Measurements from ENCODE around the gene FIGNL1. TPM values are rescaled to one million over a fixed set of nuclear protein-coding genes. Genes with fewer than 3 reads are reported as not detected.

FIGNL1 gene
- total RNA-seq, 1 experiment from 2014 or later: 27.8 TPM

DNA sequence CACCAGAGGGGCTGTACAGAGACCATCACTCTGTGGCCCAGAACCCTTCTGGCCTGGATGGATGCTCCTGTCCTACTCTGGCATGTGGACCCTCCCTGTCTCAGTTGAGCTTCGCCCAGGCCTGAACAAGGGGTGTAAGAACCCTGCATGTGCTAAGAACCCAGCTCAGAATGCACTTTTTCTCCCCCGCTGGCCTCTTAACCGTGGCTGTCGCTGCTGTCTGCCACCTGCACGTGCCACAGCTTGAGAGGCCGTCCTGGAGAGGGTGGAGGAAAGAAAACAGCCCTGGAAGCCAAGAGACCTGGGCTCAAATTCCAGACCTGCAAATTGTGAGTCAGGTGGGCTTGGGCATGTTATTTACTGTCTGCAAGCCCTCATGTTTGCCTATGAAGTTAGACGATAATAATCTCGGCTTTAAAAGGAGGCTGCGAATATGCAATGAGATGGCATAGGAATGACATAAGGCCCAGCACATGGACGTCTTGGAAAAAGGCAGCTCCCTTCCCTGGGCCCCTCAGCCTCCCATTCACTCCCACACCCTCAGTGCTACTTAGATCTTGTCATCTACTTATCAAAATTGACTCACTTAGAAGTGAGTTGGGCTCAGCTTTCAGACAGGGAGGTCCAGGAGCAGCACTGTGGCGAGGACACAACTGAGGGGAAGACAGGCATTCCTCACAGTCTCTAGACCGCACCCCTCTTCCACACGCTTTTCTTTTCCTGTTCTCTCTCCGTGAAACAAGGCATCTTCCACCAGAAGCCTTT is 31.4 kb downstream of the FIGNL1 start:
- no peaks in the 10 kb centered on the region for H3K9me2 ChIP-seq (replicated peaks; ENCODE audit: insufficient read depth, low read length)
- no peaks in the 10 kb centered on the region for H4K20me1 ChIP-seq (ENCODE audit: insufficient read depth, low read depth, low read length)
- no peaks in the 10 kb centered on the region for H3K27me3 ChIP-seq (ENCODE audit: low read length)
- H3K9ac ChIP-seq (ENCODE audit: low read length): no peak overlapping the region
- H3K4me2 ChIP-seq (ENCODE audit: low read depth, low read length, poor library complexity, severe bottlenecking): no peak overlapping the region
- no peaks in the 10 kb centered on the region for H3K9me3 ChIP-seq (ENCODE audit: low read length)
- DNase-seq: no peak
- no peak overlapping the region for H3K4me3 ChIP-seq (ENCODE audit: low read length)
- no peak overlapping the region for H3K27ac ChIP-seq (ENCODE audit: low read length)
- peaks cover 18% of the 10 kb centered on the region for H3K4me1 ChIP-seq (ENCODE audit: low read length)
- H2AFZ ChIP-seq (ENCODE audit: low read length): no peak overlapping the region
- no peaks in the 10 kb centered on the region for H3K79me2 ChIP-seq (ENCODE audit: low read length)
- H3K36me3 ChIP-seq (ENCODE audit: insufficient read depth, low read length): no peaks in the 10 kb centered on the region

DNA sequence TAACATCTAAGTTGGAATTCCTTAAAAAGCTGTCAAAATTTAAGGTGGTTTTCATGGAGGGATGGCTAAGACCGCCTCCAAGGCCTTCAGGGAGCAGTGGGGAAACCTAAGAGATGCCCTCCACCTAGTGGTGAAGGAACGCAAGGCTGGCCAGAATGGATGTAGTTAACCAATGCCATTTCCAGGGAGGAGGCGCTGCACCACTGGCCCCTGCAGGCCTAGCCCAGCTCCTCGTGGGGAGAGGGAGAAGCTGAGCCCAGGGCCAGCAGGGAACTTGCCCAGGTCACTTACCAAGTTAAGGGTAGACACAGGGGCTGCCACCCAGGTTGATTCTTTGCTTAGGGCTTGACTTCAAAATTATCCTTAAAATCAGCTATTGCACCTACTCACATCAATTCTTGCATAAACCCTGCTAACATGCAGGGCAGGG is 32.0 kb downstream of the FIGNL1 start:
- H3K4me1 ChIP-seq (ENCODE audit: low read length): peaks cover 20% of the 10 kb centered on the region
- no peak overlapping the region for H3K9ac ChIP-seq (ENCODE audit: low read length)
- H3K36me3 ChIP-seq (ENCODE audit: insufficient read depth, low read length): no peaks in the 10 kb centered on the region
- DNase-seq: peak; percentile 90
- H4K20me1 ChIP-seq (ENCODE audit: insufficient read depth, low read depth, low read length): no peaks in the 10 kb centered on the region
- H3K4me3 ChIP-seq (ENCODE audit: low read length): no peak overlapping the region
- no peaks in the 10 kb centered on the region for H3K27me3 ChIP-seq (ENCODE audit: low read length)
- H3K4me2 ChIP-seq (ENCODE audit: low read depth, low read length, poor library complexity, severe bottlenecking): no peak overlapping the region
- no peaks in the 10 kb centered on the region for H3K79me2 ChIP-seq (ENCODE audit: low read length)
- no peak overlapping the region for H3K27ac ChIP-seq (ENCODE audit: low read length)
- no peaks in the 10 kb centered on the region for H3K9me3 ChIP-seq (ENCODE audit: low read length)
- H2AFZ ChIP-seq (ENCODE audit: low read length): no peak overlapping the region
- no peaks in the 10 kb centered on the region for H3K9me2 ChIP-seq (replicated peaks; ENCODE audit: insufficient read depth, low read length)

DNA sequence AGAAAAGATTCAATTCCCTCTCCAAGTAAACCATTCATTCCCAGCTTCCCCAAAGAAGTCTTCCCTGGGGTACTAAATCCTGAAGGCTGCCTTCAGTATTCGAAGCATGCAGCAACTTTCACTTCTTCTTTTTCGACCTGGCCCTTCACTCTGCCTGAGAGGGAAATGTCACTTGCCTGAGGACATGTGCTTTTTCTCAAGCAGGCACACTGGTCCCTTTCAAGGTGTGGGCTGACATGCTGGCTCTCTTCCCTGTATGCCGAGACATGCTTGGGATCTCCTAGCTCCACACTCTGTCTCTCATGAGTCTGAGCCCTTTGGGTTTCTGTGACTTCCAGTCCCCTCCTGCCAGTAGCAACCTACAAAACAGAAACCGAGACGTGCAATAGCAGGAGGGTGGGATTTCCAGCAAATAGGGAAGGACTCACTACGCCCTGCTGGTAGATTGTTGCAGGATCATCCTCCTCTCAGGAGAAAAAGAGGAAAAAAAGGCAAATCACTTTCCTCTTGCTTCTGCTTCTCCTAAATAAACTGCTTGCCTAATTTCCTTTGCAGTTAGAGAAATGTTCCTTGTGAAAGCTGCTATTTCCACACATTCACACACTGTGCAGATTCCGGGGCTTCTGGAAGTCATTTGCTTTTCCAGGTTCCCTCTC is 33.5 kb downstream of the FIGNL1 start:
- peak; percentile 87 for DNase-seq
- no peaks in the 10 kb centered on the region for H4K20me1 ChIP-seq (ENCODE audit: insufficient read depth, low read depth, low read length)
- H3K36me3 ChIP-seq (ENCODE audit: insufficient read depth, low read length): no peaks in the 10 kb centered on the region
- H3K4me3 ChIP-seq (ENCODE audit: low read length): no peak overlapping the region
- no peaks in the 10 kb centered on the region for H3K27me3 ChIP-seq (ENCODE audit: low read length)
- H3K9ac ChIP-seq (ENCODE audit: low read length): no peak overlapping the region
- H3K79me2 ChIP-seq (ENCODE audit: low read length): no peaks in the 10 kb centered on the region
- H3K4me1 ChIP-seq (ENCODE audit: low read length): peaks cover 32% of the 10 kb centered on the region
- no peak overlapping the region for H2AFZ ChIP-seq (ENCODE audit: low read length)
- H3K9me3 ChIP-seq (ENCODE audit: low read length): no peaks in the 10 kb centered on the region
- no peaks in the 10 kb centered on the region for H3K9me2 ChIP-seq (replicated peaks; ENCODE audit: insufficient read depth, low read length)
- peak overlapping the region; percentile 31 for H3K4me2 ChIP-seq (ENCODE audit: low read depth, low read length, poor library complexity, severe bottlenecking)
- H3K27ac ChIP-seq (ENCODE audit: low read length): no peak overlapping the region

DNA sequence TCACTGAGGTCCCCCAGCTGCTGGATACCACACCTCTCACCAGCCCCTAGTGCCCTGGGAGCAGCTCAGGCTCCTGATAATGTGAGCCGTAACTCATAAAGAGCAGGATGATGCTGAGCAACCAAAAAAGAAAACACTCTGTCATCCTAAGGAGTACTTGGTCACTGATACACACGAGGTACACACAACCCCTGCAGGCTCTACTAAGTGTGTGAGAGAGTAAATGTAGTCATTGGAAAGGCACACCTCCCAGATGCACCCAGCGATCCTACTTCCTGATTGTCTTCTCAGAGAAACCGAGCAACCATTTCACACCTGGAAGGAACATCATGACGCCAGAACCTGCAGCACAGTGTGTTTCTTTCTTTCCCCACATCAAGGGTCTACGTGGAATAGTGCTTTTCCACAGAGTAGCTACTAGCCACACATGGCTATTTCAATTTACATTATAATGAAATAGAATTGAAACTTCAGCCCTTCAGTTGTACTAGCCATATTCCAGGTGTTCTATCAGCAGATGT is 34.2 kb downstream of the FIGNL1 start:
- Histone ChIP-seq H3K9me2 (replicated peaks; ENCODE audit: insufficient read depth, low read length) (no peaks in the 10 kb centered on the region), H4K20me1 (ENCODE audit: insufficient read depth, low read depth, low read length) (no peaks in the 10 kb centered on the region), H3K36me3 (ENCODE audit: insufficient read depth, low read length) (no peaks in the 10 kb centered on the region), H3K9ac (ENCODE audit: low read length) (no peak overlapping the region), H2AFZ (ENCODE audit: low read length) (no peak overlapping the region), H3K4me3 (ENCODE audit: low read length) (no peak overlapping the region), H3K27ac (ENCODE audit: low read length) (no peak overlapping the region), H3K9me3 (ENCODE audit: low read length) (no peaks in the 10 kb centered on the region), H3K79me2 (ENCODE audit: low read length) (no peaks in the 10 kb centered on the region), H3K27me3 (ENCODE audit: low read length) (no peaks in the 10 kb centered on the region), H3K4me2 (ENCODE audit: low read depth, low read length, poor library complexity, severe bottlenecking) (no peak overlapping the region), H3K4me1 (ENCODE audit: low read length) (peaks cover 40% of the 10 kb centered on the region)
- DNase-seq: no peak

DNA sequence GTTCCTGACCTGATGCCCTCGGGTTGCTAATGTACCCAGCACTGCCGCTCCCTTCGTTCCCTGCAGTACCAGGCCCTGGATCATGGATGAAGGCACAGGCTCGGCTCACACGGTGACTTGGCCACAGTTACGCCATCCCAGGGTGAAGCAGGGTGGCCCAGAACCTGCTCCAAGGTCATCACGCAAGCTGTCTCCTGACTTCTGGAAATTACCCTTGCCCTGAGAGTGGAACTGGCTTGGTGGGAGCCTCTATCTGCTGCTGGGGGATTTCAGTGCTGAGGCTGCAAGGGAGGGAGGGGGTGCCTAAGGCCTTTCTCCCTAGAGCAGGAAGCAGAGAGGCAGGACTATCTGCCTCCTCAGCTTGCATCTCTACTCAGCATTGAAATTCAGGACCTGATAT is 36.6 kb downstream of the FIGNL1 start:
- no peaks in the 10 kb centered on the region for H4K20me1 ChIP-seq (ENCODE audit: insufficient read depth, low read depth, low read length)
- H3K4me3 ChIP-seq (ENCODE audit: low read length): no peak overlapping the region
- H3K79me2 ChIP-seq (ENCODE audit: low read length): no peaks in the 10 kb centered on the region
- no peak overlapping the region for H3K9ac ChIP-seq (ENCODE audit: low read length)
- H3K4me1 ChIP-seq (ENCODE audit: low read length): peaks cover 63% of the 10 kb centered on the region
- H3K4me2 ChIP-seq (ENCODE audit: low read depth, low read length, poor library complexity, severe bottlenecking): no peak overlapping the region
- no peak overlapping the region for H3K27ac ChIP-seq (ENCODE audit: low read length)
- H3K27me3 ChIP-seq (ENCODE audit: low read length): no peaks in the 10 kb centered on the region
- no peak for DNase-seq
- no peaks in the 10 kb centered on the region for H3K9me2 ChIP-seq (replicated peaks; ENCODE audit: insufficient read depth, low read length)
- no peaks in the 10 kb centered on the region for H3K9me3 ChIP-seq (ENCODE audit: low read length)
- no peak overlapping the region for H2AFZ ChIP-seq (ENCODE audit: low read length)
- no peaks in the 10 kb centered on the region for H3K36me3 ChIP-seq (ENCODE audit: insufficient read depth, low read length)

DNA sequence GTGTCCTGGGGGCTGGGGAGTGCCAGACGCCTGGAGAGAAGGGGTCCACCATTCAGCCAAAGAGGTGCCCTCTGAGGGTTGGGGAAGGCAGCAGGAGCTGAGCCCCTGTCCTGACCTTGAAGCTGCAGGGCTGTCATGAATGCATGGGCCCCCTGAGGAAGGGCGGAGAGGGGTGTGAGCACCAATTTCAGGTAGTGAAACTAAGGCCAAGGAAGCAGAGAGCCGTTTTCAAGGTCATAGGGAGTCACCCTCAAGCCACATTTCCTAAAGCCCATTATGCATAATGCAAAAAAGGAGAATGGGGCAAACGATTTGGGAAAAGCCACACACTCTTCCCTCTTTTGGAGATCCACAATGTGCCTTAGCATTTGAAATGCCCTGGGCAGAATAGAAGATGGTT is 37.2 kb downstream of the FIGNL1 start:
- Histone ChIP-seq H3K79me2 (ENCODE audit: low read length) (no peaks in the 10 kb centered on the region), H3K9ac (ENCODE audit: low read length) (no peak overlapping the region; the same call in 1 of the 2 replicates), H3K27me3 (ENCODE audit: low read length) (no peaks in the 10 kb centered on the region), H3K4me3 (ENCODE audit: low read length) (no peak overlapping the region), H3K4me1 (ENCODE audit: low read length) (peaks cover 68% of the 10 kb centered on the region), H3K9me3 (ENCODE audit: low read length) (no peaks in the 10 kb centered on the region), H3K36me3 (ENCODE audit: insufficient read depth, low read length) (no peaks in the 10 kb centered on the region), H3K27ac (ENCODE audit: low read length) (no peak overlapping the region), H3K9me2 (replicated peaks; ENCODE audit: insufficient read depth, low read length) (no peaks in the 10 kb centered on the region), H4K20me1 (ENCODE audit: insufficient read depth, low read depth, low read length) (no peaks in the 10 kb centered on the region), H2AFZ (ENCODE audit: low read length) (no peak overlapping the region), H3K4me2 (ENCODE audit: low read depth, low read length, poor library complexity, severe bottlenecking) (peak overlapping the region; percentile 20)
- peak; percentile 68 for DNase-seq

DNA sequence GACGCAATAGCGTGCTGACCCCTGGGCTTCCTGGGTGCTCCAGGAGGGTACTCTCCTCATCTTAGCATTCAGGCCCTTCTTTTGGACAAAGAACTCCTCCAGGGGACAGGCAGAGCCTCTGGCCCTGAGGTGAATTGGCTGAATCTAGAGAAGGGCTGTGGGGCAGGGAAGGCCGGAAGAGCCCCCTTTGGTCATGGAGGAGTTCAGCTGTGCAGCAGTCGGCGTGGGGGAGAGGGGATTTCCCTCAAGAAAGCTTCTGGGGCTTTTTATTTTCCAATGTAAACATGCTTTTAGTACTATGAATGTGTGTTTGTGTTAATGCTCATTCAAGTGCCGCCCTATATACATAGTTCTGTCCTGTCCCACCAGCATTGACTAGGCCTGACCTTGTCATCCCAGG is 38.8 kb downstream of the FIGNL1 start:
- Histone ChIP-seq H3K9ac (ENCODE audit: low read length) (no peak overlapping the region), H4K20me1 (ENCODE audit: insufficient read depth, low read depth, low read length) (no peaks in the 10 kb centered on the region), H2AFZ (ENCODE audit: low read length) (no peak overlapping the region), H3K27me3 (ENCODE audit: low read length) (no peaks in the 10 kb centered on the region), H3K27ac (ENCODE audit: low read length) (no peak overlapping the region), H3K4me2 (ENCODE audit: low read depth, low read length, poor library complexity, severe bottlenecking) (no peak overlapping the region), H3K9me2 (replicated peaks; ENCODE audit: insufficient read depth, low read length) (no peaks in the 10 kb centered on the region), H3K9me3 (ENCODE audit: low read length) (no peaks in the 10 kb centered on the region), H3K4me1 (ENCODE audit: low read length) (peaks cover 66% of the 10 kb centered on the region), H3K79me2 (ENCODE audit: low read length) (no peaks in the 10 kb centered on the region), H3K4me3 (ENCODE audit: low read length) (no peak overlapping the region), H3K36me3 (ENCODE audit: insufficient read depth, low read length) (no peaks in the 10 kb centered on the region)
- DNase-seq: no peak
